ENCODE data around the gene CCDC141. TPM values are rescaled to one million over a fixed set of nuclear protein-coding genes. Genes with fewer than 3 reads are reported as not detected.

The CCDC141 gene
- total RNA-seq, 1 donor from 2014 or later: 116 TPM

- no peak for DNase-seq (ENCODE audit: missing footprints)
- no peak for ATAC-seq
- intact Hi-C loops (cut with DNase I): loop anchor here (10.0 kb wide), 1 partner anchor 242 kb away; no protein-coding TSS in a partner anchor
Measured at GRCh38 chr2:178892751-178893625, 156.9 kb downstream of the CCDC141 start.

- DNase-seq (ENCODE audit: missing footprints): no peak
- intact Hi-C loops (cut with DNase I): loop anchor here (10.0 kb wide), 1 partner anchor 243 kb away; no protein-coding TSS in a partner anchor
- peak; percentile 70 for ATAC-seq
Measured at GRCh38 chr2:178891959-178892485, 157.9 kb downstream of the CCDC141 start.

- DNase-seq (ENCODE audit: missing footprints) (no peak), ATAC-seq (peak; percentile 61)
- intact Hi-C loops (cut with DNase I): loop anchor here (10.0 kb wide), 1 partner anchor 243 kb away; no protein-coding TSS in a partner anchor
Measured at GRCh38 chr2:178891265-178891958, 158.5 kb downstream of the CCDC141 start.

GRCh38 chr2:178886006-178886405 lies 163.9 kb downstream of the CCDC141 start:
- DNase-seq (ENCODE audit: missing footprints) (no peak), ATAC-seq (no peak)
- intact Hi-C loops (cut with DNase I): no loop called here

GRCh38 chr2:178884440-178884839 lies 165.5 kb downstream of the CCDC141 start:
- DNase-seq (ENCODE audit: missing footprints) (no peak), ATAC-seq (no peak)
- intact Hi-C loops (cut with DNase I): no loop called here

- intact Hi-C loops (cut with DNase I): no loop called here
- peak; percentile 87 for ATAC-seq
- DNase-seq (ENCODE audit: missing footprints): no peak
Measured at GRCh38 chr2:178882666-178883440, 167.1 kb downstream of the CCDC141 start.

GRCh38 chr2:178881075-178881474 lies 168.9 kb downstream of the CCDC141 start:
- DNase-seq (ENCODE audit: missing footprints): no peak
- no peak for ATAC-seq
- intact Hi-C loops (cut with DNase I): no loop called here

- ATAC-seq: no peak
- intact Hi-C loops (cut with DNase I): no loop called here
Measured at GRCh38 chr2:178880257-178880656, 169.7 kb downstream of the CCDC141 start.

GRCh38 chr2:178877874-178878273 lies 172.1 kb downstream of the CCDC141 start:
- intact Hi-C loops (cut with DNase I): no loop called here
- DNase-seq (ENCODE audit: missing footprints): no peak
- ATAC-seq: no peak

More at GRCh38 chr2:178880257-178880656, 169.7 kb downstream of the CCDC141 start:
- no peak for DNase-seq (ENCODE audit: missing footprints)

- intact Hi-C loops (cut with DNase I): no loop called here
- no peak for DNase-seq (ENCODE audit: missing footprints)
- peak; percentile 76 for ATAC-seq
Measured at GRCh38 chr2:178874529-178875240, 175.3 kb downstream of the CCDC141 start.

- intact Hi-C loops (cut with DNase I): no loop called here
- DNase-seq (ENCODE audit: missing footprints) (no peak), ATAC-seq (no peak)
Measured at GRCh38 chr2:178873912-178874311, 176.0 kb downstream of the CCDC141 start.

GRCh38 chr2:178871536-178871935 lies 178.4 kb downstream of the CCDC141 start:
- DNase-seq (ENCODE audit: missing footprints): no peak
- no peak for ATAC-seq
- intact Hi-C loops (cut with DNase I): no loop called here

GRCh38 chr2:178870703-178871102 lies 179.2 kb downstream of the CCDC141 start:
- DNase-seq (ENCODE audit: missing footprints): no peak
- ATAC-seq: peak; percentile 20

GRCh38 chr2:178865999-178866398 lies 183.9 kb downstream of the CCDC141 start:
- no peak for ATAC-seq
- no peak for DNase-seq (ENCODE audit: missing footprints)
- intact Hi-C loops (cut with DNase I): no loop called here

More at GRCh38 chr2:178870703-178871102, 179.2 kb downstream of the CCDC141 start:
- intact Hi-C loops (cut with DNase I): no loop called here

- intact Hi-C loops (cut with DNase I): no loop called here
Measured at GRCh38 chr2:178865146-178865936, 184.6 kb downstream of the CCDC141 start.

GRCh38 chr2:178863856-178864620 lies 185.9 kb downstream of the CCDC141 start:
- intact Hi-C loops (cut with DNase I): no loop called here
- ATAC-seq: peak; percentile 85
- peak; percentile 76 for DNase-seq (ENCODE audit: missing footprints)

More at GRCh38 chr2:178865146-178865936, 184.6 kb downstream of the CCDC141 start:
- ATAC-seq (peak; percentile 73), DNase-seq (ENCODE audit: missing footprints) (no peak)

Data from Right ventricle myocardium inferior (tissue), 1 donor.